HEK293T (cell line): ENCODE data around the gene HAGH.
"Not testable (repeated sequence)": the region's sequence is repeated elsewhere in the genome, so short reads cannot be mapped to it uniquely, and the experiment has no call there.

Experiments used
- CTCF ChIA-PET: fragments of 350-600 bp; formaldehyde crosslinking; extraction: SDS; loops from one replicate; lab custom pipeline; 2021; ENCODE audit warnings: antibody characterized with exemption, inconsistent platforms; lab: Yijun Ruan, JAX
- POLR2A ChIA-PET: fragments of 350-600 bp; formaldehyde crosslinking; extraction: SDS; loops from one replicate; lab custom pipeline; 2020; ENCODE audit warnings: antibody characterized with exemption, inconsistent platforms; lab: Yijun Ruan, JAX
- DNase-seq: peaks from one replicate; pipeline ENCODE4 v3.0.0; 2012; ENCODE audit warnings: mixed read lengths; ENCODE audit errors: extremely low spot score
- ARNT ChIP-seq: fragments of 450-650 bp; IDR thresholded peaks from 2 replicates; pipeline ENCODE4 v1.6.1; 2017; ENCODE audit warnings: mild to moderate bottlenecking
- BHLHE40 ChIP-seq: fragments of 450-650 bp; IDR thresholded peaks from 2 replicates; pipeline ENCODE4 v1.6.1; 2016; ENCODE audit warnings: mild to moderate bottlenecking, moderate library complexity, borderline replicate concordance
- CTBP1 ChIP-seq: fragments of 450-650 bp; IDR thresholded peaks from 2 replicates; pipeline ENCODE4 v1.6.1; 2016; ENCODE audit warnings: borderline replicate concordance
- ELF4 ChIP-seq: fragments of 450-650 bp; IDR thresholded peaks from 2 replicates; pipeline ENCODE4 v1.6.1; 2017; ENCODE audit warnings: antibody characterized with exemption
- FOXA1 ChIP-seq: fragments of 450-650 bp; IDR thresholded peaks from 2 replicates; pipeline ENCODE4 v1.6.1; 2016; ENCODE audit warnings: mild to moderate bottlenecking
- FOXK2 ChIP-seq: fragments of 450-650 bp; IDR thresholded peaks from 2 replicates; pipeline ENCODE4 v1.6.1; 2016; ENCODE audit warnings: mild to moderate bottlenecking
- FOXM1 ChIP-seq: fragments of 450-650 bp; IDR thresholded peaks from 2 replicates; pipeline ENCODE4 v1.6.1; 2017; ENCODE audit warnings: mild to moderate bottlenecking, borderline replicate concordance
- HDGF ChIP-seq: fragments of 450-650 bp; IDR thresholded peaks from 2 replicates; pipeline ENCODE4 v1.6.1; 2017; ENCODE audit warnings: antibody characterized with exemption, borderline replicate concordance
- L3MBTL2 ChIP-seq: fragments of 450-650 bp; conservative IDR thresholded peaks from 2 replicates; pipeline ENCODE4 v1.6.1; 2016; ENCODE audit warnings: mild to moderate bottlenecking
- LEF1 ChIP-seq: fragments of 450-650 bp; IDR thresholded peaks from 2 replicates; pipeline ENCODE4 v1.6.1; 2017; ENCODE audit warnings: mild to moderate bottlenecking, borderline replicate concordance
- NFRKB ChIP-seq: fragments of 450-650 bp; IDR thresholded peaks from 2 replicates; pipeline ENCODE4 v1.6.1; 2016; ENCODE audit warnings: mild to moderate bottlenecking, moderate library complexity
- SP1 ChIP-seq: fragments of 450-650 bp; IDR thresholded peaks from 2 replicates; pipeline ENCODE4 v1.6.1; 2017
- SUZ12 ChIP-seq: fragments of 450-650 bp; IDR thresholded peaks from 2 replicates; pipeline ENCODE4 v1.6.1; 2016; ENCODE audit warnings: mild to moderate bottlenecking
- TARDBP ChIP-seq: fragments of 450-650 bp; IDR thresholded peaks from 2 replicates; pipeline ENCODE4 v1.6.1; 2016
- ZNF384 ChIP-seq: fragments of 450-650 bp; IDR thresholded peaks from 2 replicates; pipeline ENCODE4 v1.6.1; 2016
- TF ChIP-seq, protein P1 (sequence below): fragments of 450-650 bp; IDR thresholded peaks from 2 replicates; pipeline ENCODE4 v1.6.1; 2016

HAGH gene

DNA sequence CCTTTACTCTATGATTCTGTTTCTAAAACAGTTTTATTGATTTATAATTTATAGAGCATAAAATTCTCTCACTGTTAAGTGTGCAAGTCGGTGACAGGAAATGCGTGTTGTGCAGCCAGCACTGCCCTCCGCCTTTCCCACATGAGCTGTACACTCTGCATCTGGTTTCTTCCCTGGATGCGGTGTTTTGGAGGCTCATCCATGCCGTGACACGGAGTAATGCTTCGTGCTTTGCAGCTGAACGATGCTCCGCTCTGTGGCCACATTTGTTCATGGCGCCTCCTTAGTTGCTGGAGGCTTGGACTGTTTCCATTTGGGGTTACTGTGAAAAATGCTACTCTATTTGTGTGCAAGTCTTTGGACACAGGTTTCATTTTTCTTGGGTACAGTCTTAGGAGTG, 25.9 kb downstream of the HAGH start:
- CTCF ChIA-PET = no interaction called here
- POLR2A ChIA-PET = no interaction called here
- DNase-seq = no peak
- TF ChIP-seq CTBP1 = no peak
- TF ChIP-seq ELF4 = no peak
- no peak for TF ChIP-seq ARNT
- no peak for TF ChIP-seq SUZ12
- TF ChIP-seq HDGF = no peak

GRCh38 chr16:1799263-1799662, 27.4 kb downstream of the HAGH start:
- POLR2A ChIA-PET, CTCF ChIA-PET, DNase-seq: not testable (repeated sequence)

GRCh38 chr16:1794908-1795666, 31.5 kb downstream of the HAGH start:
- CTCF ChIA-PET = no interaction called here
- no peak for TF ChIP-seq FOXA1
- TF ChIP-seq SUZ12 = no peak
- no peak for TF ChIP-seq HDGF
- TF ChIP-seq NFRKB = no peak
- TF ChIP-seq FOXM1 = no peak
- TF ChIP-seq FOXK2 = no peak
- POLR2A ChIA-PET = no interaction called here
- no peak for DNase-seq

DNA sequence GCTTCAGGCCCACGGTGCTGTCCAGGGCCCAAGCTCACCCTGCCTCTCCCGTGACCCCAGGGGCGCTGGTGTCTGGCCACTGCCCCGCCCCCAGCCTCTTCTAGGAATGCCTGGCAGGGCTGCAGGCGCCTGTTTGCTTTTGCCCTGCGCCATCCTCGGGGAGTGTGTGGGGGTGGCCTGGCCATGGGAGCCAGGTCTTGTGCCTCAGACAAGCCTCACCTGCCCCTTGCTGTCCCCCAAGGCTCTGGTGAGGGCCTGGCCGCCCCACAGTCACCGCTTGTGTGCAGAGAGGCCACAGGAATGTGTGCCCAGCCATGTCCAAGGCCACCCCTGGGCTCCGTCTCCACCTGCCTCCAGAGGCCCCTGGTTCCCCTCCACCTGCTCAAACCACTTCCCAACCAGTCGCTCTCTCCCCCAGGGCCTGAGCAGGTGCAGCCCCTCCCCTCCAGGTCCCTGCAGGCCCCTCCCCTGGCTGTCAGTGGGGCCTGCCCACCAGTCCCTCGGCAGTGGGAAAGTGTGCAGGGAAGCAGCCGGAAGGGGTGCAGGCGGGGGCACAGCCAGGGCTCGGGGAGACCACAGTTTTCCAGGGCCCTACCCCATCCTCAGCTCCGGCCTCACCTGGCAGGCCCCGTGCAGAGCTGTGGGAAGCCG, 32.3 kb downstream of the HAGH start:
- CTCF ChIA-PET = no interaction called here
- POLR2A ChIA-PET = interaction anchor here (1.1 kb wide), 1 partner anchor 9 kb away, joined by 3 read pairs; no protein-coding TSS in a partner anchor
- no peak for DNase-seq
- TF ChIP-seq, protein P1, sequence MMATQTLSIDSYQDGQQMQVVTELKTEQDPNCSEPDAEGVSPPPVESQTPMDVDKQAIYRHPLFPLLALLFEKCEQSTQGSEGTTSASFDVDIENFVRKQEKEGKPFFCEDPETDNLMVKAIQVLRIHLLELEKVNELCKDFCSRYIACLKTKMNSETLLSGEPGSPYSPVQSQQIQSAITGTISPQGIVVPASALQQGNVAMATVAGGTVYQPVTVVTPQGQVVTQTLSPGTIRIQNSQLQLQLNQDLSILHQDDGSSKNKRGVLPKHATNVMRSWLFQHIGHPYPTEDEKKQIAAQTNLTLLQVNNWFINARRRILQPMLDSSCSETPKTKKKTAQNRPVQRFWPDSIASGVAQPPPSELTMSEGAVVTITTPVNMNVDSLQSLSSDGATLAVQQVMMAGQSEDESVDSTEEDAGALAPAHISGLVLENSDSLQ = no peak
- TF ChIP-seq NFRKB = no peak

- TF ChIP-seq FOXK2 (no peak), FOXM1 (no peak), SP1 (no peak), L3MBTL2 (no peak), ELF4 (no peak), LEF1 (no peak), ZNF384 (no peak), NFRKB (no peak), CTBP1 (no peak), TARDBP (no peak), FOXA1 (no peak), SUZ12 (no peak), ARNT (no peak), BHLHE40 (no peak), HDGF (no peak)
- TF ChIP-seq, protein P1 = no peak
- DNase-seq = no peak
- POLR2A ChIA-PET = interaction anchor here (1.1 to 2.9 kb wide), 2 partner anchors 10 to 11 kb away, joined by 3 to 25 read pairs; partner anchors contain the start of genes NUBP2 and SPSB3
- CTCF ChIA-PET = no interaction called here
Measured at GRCh38 chr16:1793578-1794220, 32.9 kb downstream of the HAGH start, which contains the start of gene IGFALS. Gene IGFALS (minus strand): TSS chr16:1793705. CDS start chr16:1793652, 53 bp downstream.

DNA sequence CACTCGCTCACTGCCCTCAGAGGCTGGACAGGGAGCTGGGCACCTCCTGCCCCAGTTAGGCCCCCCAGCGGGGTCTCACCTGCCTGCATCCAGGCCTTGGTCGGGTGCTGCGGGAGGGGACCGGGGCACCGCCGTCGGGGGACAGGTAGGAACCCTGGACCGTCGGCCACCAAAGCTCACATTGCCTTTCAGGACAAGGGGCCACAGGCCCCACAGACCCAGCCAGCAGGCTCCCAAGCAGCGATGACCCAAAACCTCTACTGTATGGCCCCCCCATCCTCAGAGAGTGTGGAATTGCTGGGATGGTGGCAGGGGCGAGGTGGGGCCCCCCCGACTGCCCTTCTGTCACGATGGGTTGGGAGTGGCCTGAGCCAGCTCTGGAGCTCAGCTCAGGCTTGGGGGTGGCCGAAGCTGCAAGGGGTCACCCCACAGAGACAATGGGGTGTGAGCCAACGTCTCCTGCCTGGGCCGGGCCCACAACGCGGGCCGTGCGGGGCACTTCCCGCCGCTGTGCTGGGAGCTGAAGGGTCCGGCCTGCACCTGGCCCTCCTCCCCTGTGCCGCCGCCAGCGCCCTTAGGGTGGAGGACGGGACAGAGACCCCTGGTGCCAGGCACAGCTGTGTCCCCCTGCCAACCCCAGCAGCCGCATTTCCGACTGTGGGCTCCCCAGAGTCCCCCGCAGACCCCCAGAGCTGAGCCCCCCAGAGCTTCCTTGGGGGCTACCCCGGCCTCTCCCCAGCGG, 33.6 kb downstream of the HAGH start:
- POLR2A ChIA-PET = interaction anchor here (0.8 to 2.9 kb wide), 3 partner anchors 10 to 13 kb away, joined by 3 to 25 read pairs (median 3); partner anchors contain the start of genes NUBP2 and SPSB3
- no peak for DNase-seq
- CTCF ChIA-PET = no interaction called here

More for the DNA sequence above, 33.6 kb downstream of the HAGH start:
- TF ChIP-seq SUZ12 = no peak
- no peak for TF ChIP-seq TARDBP
- no peak for TF ChIP-seq ZNF384
- no peak for TF ChIP-seq HDGF
- no peak for TF ChIP-seq FOXM1
- no peak for TF ChIP-seq FOXA1
- no peak for TF ChIP-seq NFRKB
- no peak for TF ChIP-seq L3MBTL2
- no peak for TF ChIP-seq ELF4
- TF ChIP-seq CTBP1 = no peak
- TF ChIP-seq, protein P1 = no peak
- TF ChIP-seq FOXK2 = no peak
- TF ChIP-seq ARNT = no peak
